ENCODE data around the gene M1AP. TPM values are rescaled to one million over a fixed set of nuclear protein-coding genes. Genes with fewer than 3 reads are reported as not detected.
A peak's percentile ranks its signal among the peaks of the same experiment; 100 is the strongest.

M1AP gene
- polyA plus RNA-seq, 1 experiment: 0.33 TPM

DNA sequence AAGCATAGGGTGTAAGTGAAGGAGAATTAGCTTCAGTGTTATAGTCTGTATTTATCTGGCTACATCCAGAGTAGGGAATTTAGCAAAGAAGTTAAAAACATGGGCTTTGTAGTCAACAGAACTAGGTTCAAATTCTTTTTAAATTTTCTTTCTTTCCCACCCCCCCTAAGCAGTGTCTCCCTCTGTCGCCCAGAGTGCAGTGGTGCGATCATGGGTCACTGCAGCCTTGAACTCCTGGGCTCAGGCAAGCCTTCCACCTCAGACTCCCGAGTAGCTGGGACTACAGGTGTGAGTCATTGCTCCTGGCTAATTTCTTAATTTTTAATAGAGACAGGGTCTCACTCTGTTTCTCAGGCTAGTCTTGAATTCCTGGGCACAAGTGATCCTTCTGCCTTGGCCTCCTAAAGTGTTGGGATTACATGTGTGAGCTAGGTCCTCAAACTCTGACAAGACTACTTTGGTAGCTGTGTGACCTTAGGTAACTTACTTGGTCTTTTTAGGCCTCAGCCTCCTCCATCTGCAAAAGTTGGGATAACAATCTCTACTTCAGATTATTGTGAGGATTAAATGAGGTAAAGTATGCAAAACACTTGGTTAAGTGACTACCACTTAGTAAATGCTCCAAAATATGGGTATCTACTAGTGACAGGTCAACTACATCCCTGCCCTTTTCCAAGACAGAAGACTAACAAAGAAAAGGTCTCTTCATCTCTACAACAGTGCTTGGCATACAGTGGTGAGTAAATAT, 75.8 kb downstream of the M1AP start:
- Histone ChIP-seq H3K36me3 (ENCODE audit: control insufficient read depth, insufficient read depth, low read length) (no peaks in the 10 kb centered on the region), H3K4me3 (ENCODE audit: low read depth, low read length) (no peak overlapping the region), H3K27me3 (ENCODE audit: control insufficient read depth, insufficient read depth, low read length) (no peaks in the 10 kb centered on the region)
- ChIA-PET POLR2A (no interaction called here), CTCF (no interaction called here)
- DNase-seq (ENCODE audit: low read depth): no peak
- TF ChIP-seq, protein P1, sequence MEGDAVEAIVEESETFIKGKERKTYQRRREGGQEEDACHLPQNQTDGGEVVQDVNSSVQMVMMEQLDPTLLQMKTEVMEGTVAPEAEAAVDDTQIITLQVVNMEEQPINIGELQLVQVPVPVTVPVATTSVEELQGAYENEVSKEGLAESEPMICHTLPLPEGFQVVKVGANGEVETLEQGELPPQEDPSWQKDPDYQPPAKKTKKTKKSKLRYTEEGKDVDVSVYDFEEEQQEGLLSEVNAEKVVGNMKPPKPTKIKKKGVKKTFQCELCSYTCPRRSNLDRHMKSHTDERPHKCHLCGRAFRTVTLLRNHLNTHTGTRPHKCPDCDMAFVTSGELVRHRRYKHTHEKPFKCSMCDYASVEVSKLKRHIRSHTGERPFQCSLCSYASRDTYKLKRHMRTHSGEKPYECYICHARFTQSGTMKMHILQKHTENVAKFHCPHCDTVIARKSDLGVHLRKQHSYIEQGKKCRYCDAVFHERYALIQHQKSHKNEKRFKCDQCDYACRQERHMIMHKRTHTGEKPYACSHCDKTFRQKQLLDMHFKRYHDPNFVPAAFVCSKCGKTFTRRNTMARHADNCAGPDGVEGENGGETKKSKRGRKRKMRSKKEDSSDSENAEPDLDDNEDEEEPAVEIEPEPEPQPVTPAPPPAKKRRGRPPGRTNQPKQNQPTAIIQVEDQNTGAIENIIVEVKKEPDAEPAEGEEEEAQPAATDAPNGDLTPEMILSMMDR (IDR thresholded peaks at IDR 0.05; ENCODE audit: insufficient read depth, low read depth, low read length): no peak

DNA sequence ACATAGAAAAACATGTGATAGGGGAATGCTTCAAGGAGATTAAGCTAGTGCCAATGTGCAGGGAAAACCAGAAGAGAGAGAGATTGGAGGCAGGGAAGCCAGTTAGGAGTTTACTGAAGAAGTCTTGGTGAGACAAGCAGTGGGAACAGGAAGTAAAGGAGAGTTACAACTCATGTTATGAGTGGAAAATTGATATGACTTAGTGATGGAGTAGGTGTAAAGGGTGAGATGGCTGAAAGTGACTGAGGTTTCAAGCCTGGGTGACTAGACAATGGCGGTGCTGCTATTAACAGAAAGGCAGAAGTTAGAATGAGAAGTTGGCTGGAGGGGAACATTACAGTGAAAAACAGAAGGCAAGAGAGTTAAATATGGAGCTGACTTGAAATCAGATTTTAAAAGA, 77.1 kb downstream of the M1AP start:
- TF ChIP-seq, protein P1 (IDR thresholded peaks at IDR 0.05; ENCODE audit: insufficient read depth, low read depth, low read length): no peak
- ChIA-PET POLR2A (no interaction called here), CTCF (no interaction called here)
- Histone ChIP-seq H3K4me3 (ENCODE audit: low read depth, low read length) (no peak overlapping the region), H3K36me3 (ENCODE audit: control insufficient read depth, insufficient read depth, low read length) (no peaks in the 10 kb centered on the region), H3K27me3 (ENCODE audit: control insufficient read depth, insufficient read depth, low read length) (no peaks in the 10 kb centered on the region)
- no peak for DNase-seq (ENCODE audit: low read depth)

DNA sequence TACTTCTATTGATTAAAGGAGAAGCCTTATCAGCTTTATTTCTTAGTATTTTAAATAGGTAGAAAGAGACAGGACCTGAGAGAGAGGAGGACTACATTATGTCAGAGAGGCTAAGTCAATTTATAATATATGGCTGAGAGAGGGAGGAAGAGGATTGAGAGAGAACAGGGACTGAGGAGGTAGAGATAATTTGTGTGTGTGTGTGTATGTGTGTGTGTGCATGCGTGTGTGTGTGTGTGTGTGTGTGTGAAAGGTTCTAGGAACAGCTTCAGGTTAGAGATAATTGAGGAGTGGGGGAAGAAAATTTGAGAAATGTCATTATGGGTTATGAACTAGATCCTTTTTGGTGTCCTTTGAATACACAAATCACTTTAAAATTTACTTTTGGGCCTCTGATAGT, 78.4 kb downstream of the M1AP start:
- ChIA-PET POLR2A (no interaction called here), CTCF (interaction anchor here (1.4 kb wide), 1 partner anchor 87 kb away, joined by 3 read pairs; the partner anchor contains the start of genes CCDC142 and TTC31)
- H3K36me3 ChIP-seq (ENCODE audit: control insufficient read depth, insufficient read depth, low read length): no peaks in the 10 kb centered on the region
- TF ChIP-seq, protein P1 (IDR thresholded peaks at IDR 0.05; ENCODE audit: insufficient read depth, low read depth, low read length): no peak
- no peak for DNase-seq (ENCODE audit: low read depth)
- no peaks in the 10 kb centered on the region for H3K27me3 ChIP-seq (ENCODE audit: control insufficient read depth, insufficient read depth, low read length)
- no peak overlapping the region for H3K4me3 ChIP-seq (ENCODE audit: low read depth, low read length)

DNA sequence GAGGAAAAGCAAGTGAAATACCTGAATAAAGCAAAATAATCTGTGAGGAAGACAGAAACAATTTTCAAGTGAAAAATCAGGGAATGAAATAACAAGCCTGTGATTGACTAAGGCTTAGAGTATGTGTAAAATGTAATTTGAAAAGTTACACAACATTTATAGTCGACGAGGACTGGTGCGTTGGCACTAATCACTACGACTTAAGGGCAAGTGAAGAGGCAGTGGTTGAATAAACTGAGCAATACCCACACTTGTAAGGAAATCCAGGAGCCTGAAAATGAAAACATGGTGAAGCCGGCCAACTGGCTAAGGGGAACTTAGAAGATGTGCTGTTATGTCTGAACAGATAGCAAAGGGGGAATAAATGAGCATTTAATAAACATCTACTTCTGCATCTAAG, 80.2 kb downstream of the M1AP start:
- POLR2A ChIA-PET: interaction anchor here (2.4 kb wide), 1 partner anchor 8 kb away, joined by 9 read pairs; no protein-coding TSS in a partner anchor
- peak; percentile 66 for DNase-seq (ENCODE audit: low read depth)
- CTCF ChIA-PET: interaction anchor here (1.0 to 3.5 kb wide), 5 partner anchors 9 to 85 kb away, joined by 3 to 13 read pairs (median 4); partner anchors contain the start of genes CCDC142 and TTC31
- no peaks in the 10 kb centered on the region for H3K27me3 ChIP-seq (ENCODE audit: control insufficient read depth, insufficient read depth, low read length)
- no peaks in the 10 kb centered on the region for H3K36me3 ChIP-seq (ENCODE audit: control insufficient read depth, insufficient read depth, low read length)
- no peak overlapping the region for H3K4me3 ChIP-seq (ENCODE audit: low read depth, low read length)
- TF ChIP-seq, protein P1 (IDR thresholded peaks at IDR 0.05; ENCODE audit: insufficient read depth, low read depth, low read length): no peak

DNA sequence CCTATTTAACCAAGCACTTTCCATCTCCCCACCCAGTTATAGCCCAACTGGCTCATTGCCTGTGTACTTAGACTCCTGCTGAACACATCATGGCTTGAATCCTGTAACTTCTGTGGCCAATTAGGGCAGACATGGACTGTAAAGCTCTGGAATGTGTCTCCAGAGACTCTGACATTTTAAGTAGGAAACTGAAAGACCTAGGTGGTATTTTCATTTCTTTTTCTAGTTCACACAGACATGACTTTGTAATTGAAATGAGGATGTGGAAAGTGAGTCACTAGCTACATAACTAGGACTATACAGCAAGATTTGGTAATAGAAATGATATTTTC, 81.4 kb downstream of the M1AP start:
- TF ChIP-seq, protein P1 (IDR thresholded peaks at IDR 0.05; ENCODE audit: insufficient read depth, low read depth, low read length): no peak
- no peak overlapping the region for H3K4me3 ChIP-seq (ENCODE audit: low read depth, low read length)
- POLR2A ChIA-PET: interaction anchor here (0.6 to 2.4 kb wide), 4 partner anchors 9 to 63 kb away, joined by 3 to 9 read pairs (median 4); partner anchors contain the start of gene LOXL3
- CTCF ChIA-PET: interaction anchor here (0.8 to 3.5 kb wide), 6 partner anchors 9 to 84 kb away, joined by 3 to 13 read pairs (median 4); partner anchors contain the start of genes CCDC142, LOXL3 and TTC31
- no peaks in the 10 kb centered on the region for H3K27me3 ChIP-seq (ENCODE audit: control insufficient read depth, insufficient read depth, low read length)
- DNase-seq (ENCODE audit: low read depth): peak; percentile 96
- no peaks in the 10 kb centered on the region for H3K36me3 ChIP-seq (ENCODE audit: control insufficient read depth, insufficient read depth, low read length)
